HG02870 (cell line): ENCODE results near the gene HMG20A.

ENCODE experiments used
- ATAC-seq: cut with Tn5 transposase; IDR thresholded peaks from one replicate; pipeline ENCODE4 v1.9.1; 2021; ENCODE audit warnings: mild to moderate bottlenecking, moderate library complexity; ENCODE audit not compliant: unreplicated experiment

HMG20A gene

DNA sequence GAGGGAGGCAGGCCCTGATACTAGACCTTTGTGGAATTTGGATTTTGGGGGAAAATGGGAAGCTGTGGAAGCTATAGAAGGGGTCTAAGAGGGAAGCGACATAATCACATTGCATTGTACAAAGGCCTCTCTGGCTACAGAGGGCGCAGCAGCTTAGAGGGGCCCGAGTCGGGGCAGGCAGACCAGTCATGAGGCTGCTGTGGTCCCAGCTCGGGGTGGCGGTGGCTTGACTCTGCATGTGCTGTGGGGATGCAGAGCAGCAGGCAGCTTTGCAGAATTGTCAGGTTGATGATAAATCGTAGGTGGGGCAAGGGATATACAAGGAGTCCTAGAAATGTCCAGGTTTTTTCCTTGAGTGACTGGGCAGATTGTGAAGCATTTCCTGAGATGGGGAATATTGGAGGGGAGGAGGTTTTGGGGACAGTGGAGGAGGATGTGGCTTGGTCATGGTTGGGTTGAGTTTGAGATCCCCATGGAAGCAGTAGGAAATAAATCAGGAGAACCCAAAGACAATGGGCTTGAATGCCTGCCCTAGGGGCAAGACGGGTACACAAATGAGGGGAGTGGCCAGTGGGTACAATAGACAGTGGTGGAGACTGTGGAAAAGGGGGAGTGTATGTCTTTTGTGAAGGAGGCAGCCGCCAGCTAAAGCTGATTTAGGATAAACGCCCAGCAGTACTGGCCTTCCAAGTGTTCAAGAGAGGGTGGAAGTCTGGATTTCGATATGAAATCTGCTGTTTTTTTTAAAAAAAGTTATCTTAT lies 94.1 kb downstream of the HMG20A start:
- no peak for ATAC-seq

DNA sequence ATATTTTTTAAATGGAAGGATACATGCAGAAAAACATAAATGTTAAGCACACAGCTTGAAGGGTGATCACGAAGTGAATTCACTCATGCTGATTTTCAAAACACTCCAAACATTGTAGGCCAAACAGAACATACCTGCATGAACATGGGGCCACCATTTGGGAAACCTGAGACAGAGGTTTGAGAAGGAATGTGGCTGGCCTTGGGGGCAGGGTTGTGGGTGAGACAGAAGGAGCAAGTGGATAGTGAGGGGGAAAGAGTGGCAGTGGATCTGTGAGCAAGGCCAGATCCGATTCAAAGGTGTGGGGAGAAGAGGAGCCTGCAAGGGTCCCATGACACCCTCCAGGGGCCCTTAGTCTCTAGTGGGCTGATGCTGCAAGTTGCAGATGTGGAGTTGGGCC lies 94.9 kb downstream of the HMG20A start:
- ATAC-seq: no peak

GRCh38 chr15:77516076-77516475 lies 95.4 kb downstream of the HMG20A start:
- ATAC-seq: no peak

- ATAC-seq: no peak
Observed at GRCh38 chr15:77516786-77517185, 96.1 kb downstream of the HMG20A start.

DNA sequence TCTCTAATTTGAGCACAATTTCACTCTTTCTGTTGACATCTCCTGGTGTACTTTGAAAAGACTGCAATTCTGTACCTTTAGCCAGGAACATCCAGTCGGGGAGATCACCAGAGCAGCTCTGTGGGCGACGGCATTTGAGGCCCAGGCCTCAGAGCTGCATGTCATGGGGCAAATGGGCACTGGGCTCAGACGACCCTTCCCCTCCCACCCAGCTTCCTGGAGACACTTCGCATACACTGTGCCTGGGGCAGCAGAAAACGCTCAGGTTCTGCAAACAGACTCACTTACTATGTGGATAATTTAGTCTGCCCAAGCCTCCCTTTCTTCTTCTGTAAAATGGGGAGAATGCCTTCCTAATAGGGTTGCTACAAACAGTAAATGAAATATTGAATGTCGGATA lies 96.9 kb downstream of the HMG20A start:
- ATAC-seq: no peak

- ATAC-seq: no peak
Observed at GRCh38 chr15:77518458-77518857, 97.8 kb downstream of the HMG20A start.

GRCh38 chr15:77519540-77519939 lies 98.9 kb downstream of the HMG20A start:
- ATAC-seq: no peak

- no peak for ATAC-seq
Observed at GRCh38 chr15:77521206-77521605, 100.5 kb downstream of the HMG20A start.

DNA sequence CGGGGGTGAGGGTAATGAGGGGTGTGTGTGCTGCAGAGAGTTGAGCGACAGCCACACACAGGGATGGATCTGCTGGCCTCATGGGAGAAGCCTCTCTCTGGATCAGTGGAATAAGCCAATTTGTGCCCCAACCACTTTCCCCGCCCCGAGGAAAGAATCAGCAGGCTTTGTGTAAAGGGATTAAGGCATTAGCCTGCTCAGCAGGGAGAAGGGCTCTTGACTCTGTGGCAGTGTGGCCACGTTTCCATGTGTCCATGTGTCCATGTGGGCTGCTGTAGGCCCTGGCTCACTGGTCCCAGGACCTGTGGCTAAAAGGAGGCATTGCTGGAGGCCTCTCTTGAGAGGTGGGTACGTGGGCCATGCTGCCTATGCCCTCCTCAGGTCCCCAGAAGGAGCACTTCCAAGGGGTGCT lies 104.7 kb downstream of the HMG20A start:
- ATAC-seq: no peak

GRCh38 chr15:77525907-77526594 lies 105.4 kb downstream of the HMG20A start:
- ATAC-seq: no peak

GRCh38 chr15:77526595-77527163 lies 106.0 kb downstream of the HMG20A start:
- no peak for ATAC-seq

- no peak for ATAC-seq
Observed at GRCh38 chr15:77527164-77527778, 106.6 kb downstream of the HMG20A start.

DNA sequence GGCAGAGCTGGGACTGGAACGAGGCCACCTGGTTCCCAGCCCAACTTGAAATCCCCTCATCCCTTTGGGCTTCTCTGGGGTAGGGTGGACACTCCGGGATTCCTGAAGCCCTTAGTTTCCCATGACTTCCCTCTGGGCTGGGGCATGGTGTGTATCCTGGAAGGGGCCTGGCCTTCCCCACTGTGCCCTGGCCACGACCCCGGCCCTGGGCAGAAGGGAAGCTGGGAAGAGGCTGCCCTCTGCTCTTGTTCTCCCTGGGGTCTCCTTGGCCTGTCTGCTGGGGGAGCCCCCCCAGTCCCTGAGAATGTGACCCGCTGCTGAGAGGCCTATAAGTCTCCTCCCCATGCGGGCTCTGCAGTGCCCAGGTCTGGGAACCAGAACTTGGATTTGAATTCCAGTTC lies 107.1 kb downstream of the HMG20A start:
- no peak for ATAC-seq

- no peak for ATAC-seq
Observed at GRCh38 chr15:77528290-77528967, 107.7 kb downstream of the HMG20A start.

- no peak for ATAC-seq
Observed at GRCh38 chr15:77528968-77529319, 108.3 kb downstream of the HMG20A start.

- no peak for ATAC-seq
Observed at GRCh38 chr15:77529394-77530159, 108.9 kb downstream of the HMG20A start.

GRCh38 chr15:77530576-77530975 lies 109.9 kb downstream of the HMG20A start:
- ATAC-seq: no peak

DNA sequence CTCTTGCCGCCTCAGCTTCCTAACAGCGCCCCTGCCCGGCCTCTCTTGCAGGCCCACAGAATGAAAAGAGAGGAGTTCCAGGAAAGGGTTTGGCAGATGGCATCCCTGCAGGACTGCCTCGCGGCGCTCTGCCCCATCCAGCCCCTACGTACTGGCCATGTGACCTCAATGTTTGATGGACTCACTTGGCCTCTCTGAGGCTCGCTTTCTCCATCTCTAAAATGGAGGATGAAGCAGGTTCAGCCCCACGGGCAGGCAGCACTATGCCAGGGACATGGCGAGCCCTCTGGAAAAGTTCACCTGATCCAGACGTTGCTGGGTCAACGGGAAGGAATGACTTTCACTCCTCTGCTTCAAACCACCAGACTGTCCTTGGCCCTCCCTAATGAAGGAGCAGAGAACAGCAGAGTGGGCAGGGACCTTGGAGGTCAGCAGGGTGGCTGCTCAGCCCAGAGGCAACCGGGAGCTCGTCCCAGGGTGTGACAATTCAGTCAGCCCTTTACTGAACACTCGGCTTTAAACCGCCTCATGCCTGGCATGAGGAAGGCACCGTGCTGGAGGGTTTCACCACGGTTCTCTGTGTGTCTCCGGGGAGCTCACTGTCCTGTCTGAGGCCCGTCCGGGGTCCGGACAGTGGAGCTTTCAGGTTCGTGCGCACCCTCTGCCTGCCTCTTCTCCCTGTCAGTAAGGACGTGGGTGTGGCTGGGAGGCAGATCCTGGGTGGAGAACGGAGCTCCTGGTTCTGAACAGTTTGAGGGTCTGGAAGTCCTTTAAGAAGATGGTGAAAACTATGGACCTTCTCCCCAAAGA lies 110.7 kb downstream of the HMG20A start:
- no peak for ATAC-seq

- ATAC-seq: no peak
Observed at GRCh38 chr15:77532067-77532710, 111.5 kb downstream of the HMG20A start.
